PFSK-1 (cell line): ENCODE results near the gene EOLA1.

Source experiments
- POLR2AphosphoS5 ChIP-seq: IDR thresholded peaks from 2 replicates; pipeline ENCODE4 v1.6.1; 2012; ENCODE audit warnings: low read depth, mild to moderate bottlenecking, control low read depth, low read length, moderate library complexity
- TAF1 ChIP-seq: IDR thresholded peaks from 2 replicates; pipeline ENCODE4 v1.6.1; 2012; ENCODE audit warnings: low read length, control low read depth, borderline replicate concordance; ENCODE audit not compliant: insufficient read depth

DNA sequence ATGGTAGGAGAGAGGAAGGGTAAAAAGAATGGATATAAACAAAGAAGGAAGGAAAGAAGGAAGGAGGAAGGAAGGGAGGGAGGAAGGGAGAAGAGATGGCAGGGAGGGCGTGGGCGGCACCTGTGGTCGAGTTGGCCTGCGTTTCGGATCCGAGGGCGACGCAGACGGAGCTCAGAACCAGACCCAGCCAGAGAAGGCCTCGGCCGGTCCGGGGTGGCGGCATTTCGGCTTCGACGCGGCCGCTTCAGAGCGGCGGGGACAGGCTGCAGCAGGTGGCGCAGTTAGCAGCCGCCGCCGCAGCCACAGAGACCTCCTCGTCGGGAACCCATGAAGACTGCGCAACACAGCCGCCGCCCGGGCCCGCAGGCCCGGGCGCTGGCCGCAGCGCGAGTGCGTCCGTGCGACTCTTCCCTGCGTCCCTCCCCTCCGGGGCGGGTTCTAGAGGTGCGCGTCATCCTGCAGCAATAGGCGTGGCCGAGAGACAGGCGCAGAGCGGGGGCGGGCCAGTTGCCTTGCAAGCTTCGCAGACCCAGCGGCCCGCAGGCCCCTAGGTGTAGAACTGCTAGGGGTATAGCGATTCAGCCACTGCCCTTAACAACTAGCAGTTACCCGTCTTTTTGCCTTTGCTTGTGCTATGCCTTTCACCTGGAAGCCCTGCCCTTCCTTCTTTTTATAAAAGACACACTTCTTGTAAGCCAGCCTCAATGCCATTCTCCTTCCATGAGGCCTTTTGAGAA lies 35.7 kb upstream of the EOLA1 start, which contains the start of gene IDS:
- TF ChIP-seq POLR2AphosphoS5: peak; percentile 72
- TF ChIP-seq TAF1: no peak
